Lung (tissue), 12 donors: ENCODE results near the gene CMTM7. TPM values are rescaled to one million over a fixed set of nuclear protein-coding genes. Genes with fewer than 3 reads are reported as not detected.
"Not testable (repeated sequence)": the region's sequence is repeated elsewhere in the genome, so short reads cannot be mapped to it uniquely, and the experiment has no call there.

Experiments used
- ATAC-seq: fragments of 200-7000 bp; cut with Tn5 transposase; one replicate; pipeline ENCODE4 v1.9.1; 2020; ENCODE audit warnings: moderate number of reproducible peaks; ENCODE audit not compliant: insufficient read depth, low FRiP score
- DNase-seq, 3 donors: peaks; one replicate each; pipeline ENCODE4 v3.0.0-alpha.2; 2013 to 2017
- H3K27ac ChIP-seq, 2 donors: one replicate each; pipeline ENCODE4 v1.5.1; 2013; ENCODE audit warnings: mild to moderate bottlenecking in 2 of 2, moderate library complexity in 2 of 2, control low read depth in 1 of 2, inconsistent platforms in 1 of 2, low read depth in 1 of 2, low read length in 1 of 2
- H3K27me3 ChIP-seq, 3 donors: one replicate each; pipeline ENCODE4 v1.5.1; 2013; ENCODE audit warnings: low read length in 2 of 3; ENCODE audit not compliant: control insufficient read depth in 3 of 3, insufficient read depth in 3 of 3
- H3K36me3 ChIP-seq, 4 donors: one replicate each; pipeline ENCODE4 v1.5.1; 2013; ENCODE audit warnings: low read length in 4 of 4, mild to moderate bottlenecking in 1 of 4, moderate library complexity in 1 of 4; ENCODE audit not compliant: control insufficient read depth in 4 of 4, insufficient read depth in 4 of 4
- H3K4me1 ChIP-seq, 5 donors: one replicate each; pipeline ENCODE4 v1.5.1; 2013; ENCODE audit warnings: low read length in 5 of 5, mild to moderate bottlenecking in 2 of 5, moderate library complexity in 1 of 5; ENCODE audit not compliant: control insufficient read depth in 5 of 5, insufficient read depth in 5 of 5
- H3K4me3 ChIP-seq: one replicate; pipeline ENCODE4 v1.5.1; 2013; ENCODE audit warnings: mild to moderate bottlenecking, control low read depth, moderate library complexity
- H3K9ac ChIP-seq, 2 donors: one replicate each; pipeline ENCODE4 v1.5.1; 2013; ENCODE audit warnings: low read length in 2 of 2, control low read depth in 1 of 2; ENCODE audit not compliant: insufficient read depth in 1 of 2
- H3K9me3 ChIP-seq, 4 donors: one replicate each; pipeline ENCODE4 v1.5.1; 2013; ENCODE audit warnings: low read length in 3 of 4, mild to moderate bottlenecking in 1 of 4, moderate library complexity in 1 of 4; ENCODE audit not compliant: control insufficient read depth in 4 of 4, insufficient read depth in 3 of 4
- CTCF ChIP-seq: IDR thresholded peaks from 2 replicates; pipeline ENCODE4 v1.5.1; 2012; ENCODE audit warnings: mild to moderate bottlenecking; ENCODE audit errors: control extremely low read depth, extremely low read depth
- WGBS, 2 donors: extraction: QIAGEN DNeasy Blood & Tissue Kit; methylation state at CpG; one replicate each; pipeline ENCODE4 v1.1.7; 2013; 5-methylcytosine and 5-hydroxymethylcytosine counted together
- polyA plus RNA-seq, 2 donors: library from polyadenylated mRNA; stranded (reverse); fragments of 200-250 nt; gene quantifications; one replicate each; pipeline ENCODE4 v1.2.1, GENCODE V29; 2013
- total RNA-seq, 2 donors: library from RNA; depleted of rRNA in 1 of 2; stranded (reverse); fragments of >200 nt in 1 of 2; gene quantifications; one replicate each; pipeline ENCODE4 v1.2.1, GENCODE V29; 2014 to 2021
- donor health status: control.
- donor health status: control.
- donor health status: Bipolar disorder and iron deficiency.
- donor health status: healthy.
- donor health status: DM: yes; HTN: yes; CAD: no.

Gene CMTM7
- total and polyA plus RNA-seq, 4 donors, result 33.1 to 46.8 (median 43.8) TPM

GRCh38 chr3:32466808-32467207 is 75.2 kb downstream of the CMTM7 start:
- not testable (repeated sequence) for H3K9ac ChIP-seq, H3K27ac ChIP-seq, H3K27me3 ChIP-seq, H3K36me3 ChIP-seq, ATAC-seq, H3K9me3 ChIP-seq, DNase-seq, H3K4me3 ChIP-seq
- peaks cover 0 to 13% (median 0%) of the 10 kb centered on the region in 5 donors for H3K4me1 ChIP-seq
- 91 to 93% methylated on average over 6 of the region's 6 CpGs for WGBS, 2 donors

- peaks cover 0 to 13% (median 0%) of the 10 kb centered on the region in 5 donors for H3K4me1 ChIP-seq
- H3K36me3 ChIP-seq, result peaks cover 0 to 10% (median 4%) of the 10 kb centered on the region in 4 donors
- no peaks in the 10 kb centered on the region for H3K9me3 ChIP-seq
- H3K9ac ChIP-seq, result no peak overlapping the region
- WGBS, 2 donors, result 18 to 21% methylated on average over 41 of the region's 41 CpGs
- peak overlapping the region in 1 of 2 donors; percentile 33 for H3K27ac ChIP-seq
- DNase-seq (peak; percentile 71 to 81 (median 73)), ATAC-seq (peak; percentile 92)
- no peaks in the 10 kb centered on the region for H3K27me3 ChIP-seq
- TF ChIP-seq CTCF, result peak; percentile 95
- H3K4me3 ChIP-seq, result peak overlapping the region; percentile 24
These were observed 75.8 kb downstream of the CMTM7 start for GRCh38 chr3:32467333-32468070.

DNA sequence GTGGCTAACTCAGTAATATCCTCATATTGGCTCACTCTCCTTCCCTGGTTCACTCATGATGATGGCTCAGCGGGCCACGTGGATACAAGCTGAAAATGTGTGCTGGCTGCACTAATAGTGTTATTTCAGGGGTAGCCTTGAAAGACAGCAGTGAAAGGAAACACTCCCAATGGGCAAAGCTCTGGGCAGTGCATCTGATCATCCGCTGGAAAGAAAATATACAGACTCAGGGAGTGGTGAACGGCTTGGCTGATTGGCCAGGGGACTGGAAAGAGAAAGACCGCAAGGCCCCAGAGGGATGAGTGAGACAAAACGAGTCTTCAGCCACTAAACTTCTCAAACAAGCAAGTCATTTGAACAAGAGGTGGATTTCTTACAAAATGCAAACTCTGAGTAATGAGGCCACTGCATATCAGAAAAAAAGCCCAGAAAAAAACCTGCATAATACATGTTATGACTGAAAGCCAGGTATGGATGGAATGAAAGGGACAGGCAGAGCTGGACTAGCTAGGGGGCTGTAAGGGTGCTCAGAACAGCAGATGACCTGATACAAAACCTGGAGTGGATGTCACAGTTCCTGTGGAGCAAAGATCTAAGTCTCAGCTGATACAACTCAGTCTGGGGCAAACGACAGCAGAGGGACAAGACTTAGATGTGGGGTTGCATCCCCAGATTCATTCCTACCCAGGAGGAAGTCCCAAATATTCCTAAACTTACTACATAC is 77.7 kb downstream of the CMTM7 start:
- Histone ChIP-seq H3K9ac (no peak overlapping the region), H3K27me3 (no peaks in the 10 kb centered on the region), H3K27ac (no peak overlapping the region), H3K9me3 (no peaks in the 10 kb centered on the region), H3K36me3 (peaks cover 0 to 10% (median 4%) of the 10 kb centered on the region in 4 donors), H3K4me1 (peaks cover 0 to 10% (median 0%) of the 10 kb centered on the region in 5 donors), H3K4me3 (peak overlapping the region; percentile 5)
- ATAC-seq (no peak), DNase-seq (no peak)
- no peak for TF ChIP-seq CTCF
- WGBS, 2 donors, result 88 to 90% methylated on average over 7 of the region's 7 CpGs

GRCh38 chr3:32470362-32470761 is 78.7 kb downstream of the CMTM7 start:
- H3K4me3 ChIP-seq, result no peak overlapping the region
- no peak overlapping the region for H3K27ac ChIP-seq
- ATAC-seq (no peak), DNase-seq (no peak)
- 94 to 96% methylated on average over 5 of the region's 5 CpGs for whole genome bisulfite sequencing, 2 donors
- no peaks in the 10 kb centered on the region for H3K27me3 ChIP-seq
- H3K36me3 ChIP-seq, result peaks cover 0 to 10% (median 4%) of the 10 kb centered on the region in 4 donors
- H3K9me3 ChIP-seq, result no peaks in the 10 kb centered on the region
- peaks cover 0 to 10% (median 0%) of the 10 kb centered on the region in 5 donors for H3K4me1 ChIP-seq
- no peak for TF ChIP-seq CTCF
- H3K9ac ChIP-seq, result no peak overlapping the region
